HepG2 (cell line): ENCODE measurements around the gene LAIR1. TPM values are rescaled to one million over a fixed set of nuclear protein-coding genes. Genes with fewer than 3 reads are reported as not detected.

ENCODE experiments used
- ATAC-seq: fragments of 200-7000 bp; cut with Tn5 transposase; 3 replicates; pipeline ENCODE4 v1.9.1; 2020; ENCODE audit warnings: mild to moderate bottlenecking, moderate library complexity
- BruUV-seq: library from RNA; stranded (reverse); fragments of 400-500 nt; replicated peaks from 2 replicates; lab custom pipeline; 2021; lab: Mats Ljungman, UMichigan
- CTCF ChIA-PET: fragments of 300-600 bp; formaldehyde crosslinking; extraction: SDS; loops from one replicate; lab custom pipeline; 2021; ENCODE audit warnings: low total read pairs, inconsistent platforms, low intra/inter-chr PET ratio; lab: Yijun Ruan, JAX
- POLR2A ChIA-PET: fragments of 350-600 bp; sonication (Branson Sonifier 250); formaldehyde crosslinking; loops from one replicate; lab custom pipeline; 2020; ENCODE audit warnings: antibody characterized with exemption, inconsistent platforms; lab: Yijun Ruan, JAX
- DNase-seq: peaks from one replicate; pipeline ENCODE4 v3.0.0-alpha.2; 2015; ENCODE audit warnings: low spot score
- FAIRE-seq: peaks from 3 replicates; lab custom pipeline; 2011; peaks lifted over from hg19 to GRCh38; lab: Jason Lieb, UNC
- H2AFZ ChIP-seq: one replicate; pipeline ENCODE4 v1.6.1; 2011; ENCODE audit warnings: low read length, inconsistent platforms
- H3K27ac ChIP-seq: fragments of 300-600 bp; 3 replicates; pipeline ENCODE4 v1.8.0; 2011; ENCODE audit warnings: mixed run types, mild to moderate bottlenecking, mixed read lengths, low read length, inconsistent platforms; ENCODE audit not compliant: insufficient read depth; ENCODE audit errors: extremely low read length
- H3K27me3 ChIP-seq, 2 experiments: fragments of 200-600 bp in 1 of 2; 2 replicates in 1 of 2; 3 replicates in 1 of 2; pipeline versions ENCODE4 v1.6.0 to v1.8.0; 2011; ENCODE audit warnings: low read length in 2 of 2, mild to moderate bottlenecking in 2 of 2, moderate library complexity in 2 of 2, inconsistent platforms in 1 of 2; ENCODE audit not compliant: insufficient read depth in 2 of 2, control insufficient read depth in 1 of 2
- H3K36me3 ChIP-seq, 2 experiments: fragments of 200-600 bp in 1 of 2; replicated peaks in 1 of 2; 2 replicates in 1 of 2; 3 replicates in 1 of 2; pipeline versions ENCODE4 v1.5.1 to v1.8.0; 2011; ENCODE audit warnings: low read length in 2 of 2, inconsistent platforms in 1 of 2; ENCODE audit not compliant: insufficient read depth in 2 of 2, control insufficient read depth in 1 of 2
- H3K4me1 ChIP-seq: 2 replicates; pipeline ENCODE4 v1.5.1; 2012; ENCODE audit warnings: low read length, inconsistent platforms; ENCODE audit not compliant: insufficient read depth
- H3K4me2 ChIP-seq: 2 replicates; pipeline ENCODE4 v1.6.0; 2011; ENCODE audit warnings: low read depth, low read length, inconsistent platforms
- H3K4me3 ChIP-seq, 3 experiments: fragments of 200-600 bp in 1 of 3; sonication (generic), shearing (Covaris generic) in 1 of 3; replicated peaks in 1 of 3; 2 replicates each; pipeline ENCODE4 v1.5.1; 2011 to 2016; ENCODE audit warnings: low read length in 3 of 3, inconsistent platforms in 2 of 3, low read depth in 2 of 3, mild to moderate bottlenecking in 2 of 3, control low read depth in 1 of 3, mixed read lengths in 1 of 3; ENCODE audit not compliant: insufficient read depth in 1 of 3
- H3K79me2 ChIP-seq: one replicate; pipeline ENCODE4 v1.6.1; 2011; ENCODE audit warnings: low read length, inconsistent platforms; ENCODE audit not compliant: insufficient read depth
- H3K9ac ChIP-seq: 2 replicates; pipeline ENCODE4 v1.6.0; 2011; ENCODE audit warnings: mild to moderate bottlenecking, low read depth, low read length, inconsistent platforms; ENCODE audit not compliant: insufficient read depth
- H3K9me3 ChIP-seq: 2 replicates; pipeline ENCODE4 v1.5.1; 2012; ENCODE audit warnings: mild to moderate bottlenecking, low read length
- H4K20me1 ChIP-seq: 2 replicates; pipeline ENCODE4 v1.6.0; 2011; ENCODE audit warnings: inconsistent platforms, mild to moderate bottlenecking, low read length, moderate library complexity; ENCODE audit not compliant: insufficient read depth
- GTF3A ChIP-seq: sonication (generic); formaldehyde crosslinking; conservative IDR thresholded peaks from 2 replicates; pipeline ENCODE4 v1.4.0; 2020; ENCODE audit warnings: mild to moderate bottlenecking, missing genetic modification reagents
- MIER2 ChIP-seq: IDR thresholded peaks from 2 replicates; pipeline ENCODE4 v1.6.1; 2016; ENCODE audit warnings: missing biosample characterization, missing genetic modification reagents
- NR0B2 ChIP-seq: sonication (generic); formaldehyde crosslinking; IDR thresholded peaks from 2 replicates; pipeline ENCODE4 v1.4.0; 2020; ENCODE audit warnings: mild to moderate bottlenecking, missing genetic modification reagents
- NR2F6 ChIP-seq, 2 experiments: IDR thresholded peaks; 2 replicates each; pipeline ENCODE4 v1.6.1; 2016; ENCODE audit warnings: antibody characterized with exemption in 1 of 2, mild to moderate bottlenecking in 1 of 2
- POLR2AphosphoS5 ChIP-seq: IDR thresholded peaks from 2 replicates; pipeline ENCODE4 v1.6.1; 2012; ENCODE audit warnings: low read depth, low read length
- SCMH1 ChIP-seq: sonication (generic); formaldehyde crosslinking; IDR thresholded peaks from 2 replicates; pipeline ENCODE4 v1.9.0; 2021; ENCODE audit warnings: missing genetic modification reagents, mild to moderate bottlenecking, borderline replicate concordance
- SP1 ChIP-seq, 2 experiments: fragments of 450-650 bp in 1 of 2; sonication (generic) in 1 of 2; formaldehyde crosslinking in 1 of 2; IDR thresholded peaks; 2 replicates each; pipeline versions ENCODE4 v1.4.0 to v1.6.1; 2016 to 2020; ENCODE audit warnings: missing genetic modification reagents in 1 of 2
- SP140L ChIP-seq: sonication (generic); formaldehyde crosslinking; IDR thresholded peaks from 2 replicates; pipeline ENCODE4 v1.4.0; 2020; ENCODE audit warnings: missing genetic modification reagents, borderline replicate concordance
- TAF15 ChIP-seq: fragments of 200-400 bp; formaldehyde crosslinking; IDR thresholded peaks from one replicate; pipeline ENCODE4 v1.6.1; 2018; ENCODE audit warnings: mild to moderate bottlenecking, low read depth, low read length; ENCODE audit not compliant: poor library complexity, severe bottlenecking
- ZBTB3 ChIP-seq: sonication (generic); formaldehyde crosslinking; IDR thresholded peaks from 2 replicates; pipeline ENCODE4 v1.4.0; 2020; ENCODE audit warnings: low read depth, mild to moderate bottlenecking, moderate library complexity, missing genetic modification reagents, borderline replicate concordance
- ZFAT ChIP-seq: sonication (generic); formaldehyde crosslinking; conservative IDR thresholded peaks from 2 replicates; pipeline ENCODE4 v1.8.1; 2023; ENCODE audit warnings: missing genetic modification reagents, inconsistent platforms
- ZNF20 ChIP-seq: sonication (generic); formaldehyde crosslinking; IDR thresholded peaks from 2 replicates; pipeline ENCODE4 v1.4.0; 2020; ENCODE audit warnings: mild to moderate bottlenecking, moderate library complexity, missing genetic modification reagents
- ZNF251 ChIP-seq: sonication (generic); formaldehyde crosslinking; IDR thresholded peaks from 2 replicates; pipeline ENCODE4 v1.9.0; 2021; ENCODE audit warnings: mild to moderate bottlenecking, missing genetic modification reagents
- ZNF354B ChIP-seq: sonication (generic); formaldehyde crosslinking; IDR thresholded peaks from 2 replicates; pipeline ENCODE4 v1.8.0; 2022; ENCODE audit warnings: mild to moderate bottlenecking, missing genetic modification reagents
- ZNF710 ChIP-seq: sonication (generic); formaldehyde crosslinking; IDR thresholded peaks from 2 replicates; pipeline ENCODE4 v1.5.0; 2020; ENCODE audit warnings: mild to moderate bottlenecking, missing genetic modification reagents, borderline replicate concordance
- ZNF775 ChIP-seq: sonication (generic); formaldehyde crosslinking; IDR thresholded peaks from 2 replicates; pipeline ENCODE4 v1.4.0; 2020; ENCODE audit warnings: missing genetic modification reagents, mild to moderate bottlenecking, moderate library complexity, borderline replicate concordance
- ZNF841 ChIP-seq: sonication (generic); formaldehyde crosslinking; IDR thresholded peaks from 2 replicates; pipeline ENCODE4 v1.8.1; 2023; ENCODE audit warnings: missing genetic modification reagents, borderline replicate concordance
- WGBS: methylation state at CpG from one replicate; pipeline ENCODE4 v1.1.6; 2017; ENCODE audit warnings: low lambda C conversion rate; 5-methylcytosine and 5-hydroxymethylcytosine counted together
- in situ Hi-C: cut with HindIII; loops from 2 replicates; pipeline ENCODE4 v1.10.0; 2017; ENCODE audit warnings: low pct_unique_long_range_greater_than_20kb; ENCODE audit not compliant: extremely low pct_ligation_motif_present
- intact Hi-C: fragments of 100-400 bp; cut with micrococcal nuclease; formaldehyde crosslinking; loops from one replicate; pipeline ENCODE4 v1.10.0; 2022; ENCODE audit not compliant: unreplicated experiment
- polyA plus RNA-seq, 8 experiments: library from polyadenylated mRNA; depleted of rRNA in 3 of 8; stranded (reverse) in 7 of 8; unstranded in 1 of 8; fragments of >200 nt; fragmentation: Illumina TruSeq in 4 of 8; extraction: Trizol in 4 of 8; gene quantifications; 2 replicates each; pipeline versions ENCODE4 v1.2.1 to v1.2.3, GENCODE V29; 2011 to 2016; ENCODE audit warnings: low read depth in 4 of 8, missing spikeins in 1 of 8, mixed read lengths in 1 of 8; ENCODE audit not compliant: insufficient read depth in 1 of 8
- total RNA-seq, 5 experiments: library from RNA; depleted of rRNA; stranded (reverse); fragments of >200 nt; fragmentation: Illumina TruSeq; extraction: Trizol; gene quantifications; 2 replicates each; pipeline ENCODE4 v1.2.3, GENCODE V29; 2016; ENCODE audit warnings: low read depth in 1 of 5

Gene LAIR1
- total and polyA plus RNA-seq, 2 of the 13 experiments (the other 11 are each of a cell fraction or from before 2014, with no cell fraction given) = 0.75 to 1.2 TPM

GRCh38 chr19:54338521-54338920 is 26.2 kb downstream of the LAIR1 start:
- FAIRE-seq (no peak), DNase-seq (no peak), ATAC-seq (no peak)
- BruUV-seq = no TSS peak
- in situ Hi-C loops (no loop called here), intact Hi-C loops (no loop called here)
- Histone ChIP-seq H3K9ac (no peak overlapping the region), H3K27me3 (peaks cover 3 to 36% of the 10 kb centered on the region in 2 experiments), H3K4me2 (no peak overlapping the region), H3K9me3 (no peaks in the 10 kb centered on the region), H4K20me1 (no peaks in the 10 kb centered on the region), H3K36me3 (no peaks in the 10 kb centered on the region), H3K79me2 (no peaks in the 10 kb centered on the region), H3K4me1 (peaks cover under 1% of the 10 kb centered on the region; the same call in 1 of the 2 replicates), H2AFZ (no peak overlapping the region), H3K27ac (no peak overlapping the region), H3K4me3 (no peak overlapping the region)
- ChIA-PET POLR2A (no interaction called here), CTCF (no interaction called here)
- WGBS = no CpG with 5 or more reads among the region's 6 CpGs
- TF ChIP-seq TAF15 (no peak), NR0B2 (CRISPR knock-in tag) (no peak), ZNF775 (CRISPR knock-in tag) (no peak), POLR2AphosphoS5 (no peak), ZNF354B (CRISPR knock-in tag) (no peak), SCMH1 (CRISPR knock-in tag) (no peak), ZBTB3 (CRISPR knock-in tag) (no peak), ZNF20 (CRISPR knock-in tag) (no peak), ZNF710 (no peak), SP1 (IDR thresholded peaks at IDR 0.05) (no peak), SP1 (CRISPR knock-in tag; IDR thresholded peaks at IDR 0.05) (no peak), ZFAT (CRISPR knock-in tag) (no peak), ZNF841 (CRISPR knock-in tag) (no peak), NR2F6 (IDR thresholded peaks at IDR 0.05) (no peak), NR2F6 (CRISPR knock-in tag; IDR thresholded peaks at IDR 0.05) (no peak), MIER2 (no peak), ZNF251 (CRISPR knock-in tag) (no peak), SP140L (no peak), GTF3A (CRISPR knock-in tag) (no peak)
